Thymus (tissue), 11 donors: ENCODE results near the gene GPC3. TPM values are rescaled to one million over a fixed set of nuclear protein-coding genes. Genes with fewer than 3 reads are reported as not detected.
A peak's percentile ranks its signal among the peaks of the same experiment; 100 is the strongest.

ENCODE experiments used
- DNase-seq, 9 donors: peaks; one replicate each; pipeline ENCODE4 v3.0.0-alpha.2; 2013; ENCODE audit warnings: low spot score in 9 of 9, low read depth in 6 of 9, missing footprints in 1 of 9
- H3K27ac ChIP-seq, 2 donors: one replicate each; pipeline ENCODE4 v1.5.1; 2013; ENCODE audit warnings: control low read depth in 1 of 2, low read depth in 1 of 2, low read length in 1 of 2, mild to moderate bottlenecking in 1 of 2, moderate library complexity in 1 of 2
- H3K27me3 ChIP-seq, 2 donors: one replicate each; pipeline ENCODE4 v1.5.1; 2013; ENCODE audit warnings: low read length in 1 of 2; ENCODE audit not compliant: control insufficient read depth in 2 of 2, insufficient read depth in 1 of 2
- H3K36me3 ChIP-seq, 2 donors: one replicate each; pipeline ENCODE4 v1.5.1; 2013; ENCODE audit warnings: low read length in 1 of 2, mild to moderate bottlenecking in 1 of 2, moderate library complexity in 1 of 2; ENCODE audit not compliant: control insufficient read depth in 2 of 2, insufficient read depth in 2 of 2
- H3K4me1 ChIP-seq, 2 donors: one replicate each; pipeline ENCODE4 v1.5.1; 2013; ENCODE audit warnings: low read length in 2 of 2; ENCODE audit not compliant: control insufficient read depth in 2 of 2, insufficient read depth in 2 of 2
- H3K4me3 ChIP-seq, 2 donors: one replicate each; pipeline ENCODE4 v1.5.1; 2013; ENCODE audit warnings: low read length in 2 of 2, control low read depth in 1 of 2, mild to moderate bottlenecking in 1 of 2
- H3K9me3 ChIP-seq, 2 donors: one replicate each; pipeline ENCODE4 v1.5.1; 2013; ENCODE audit warnings: low read length in 1 of 2, mild to moderate bottlenecking in 1 of 2; ENCODE audit not compliant: control insufficient read depth in 2 of 2, insufficient read depth in 1 of 2
- WGBS: extraction: QIAGEN DNeasy Blood & Tissue Kit; methylation state at CpG from one replicate; pipeline ENCODE4 v1.1.7; 2013; 5-methylcytosine and 5-hydroxymethylcytosine counted together
- polyA plus RNA-seq: library from polyadenylated mRNA; stranded (reverse); fragments of 200-250 nt; gene quantifications from one replicate; pipeline ENCODE4 v1.2.3, GENCODE V29; 2013
- total RNA-seq: library from RNA; stranded (reverse); fragments of 120-200 nt; gene quantifications from one replicate; pipeline ENCODE4 v1.2.4, GENCODE V29; 2013
- donor health status: healthy.

Gene GPC3
- total and polyA plus RNA-seq, 2 donors: 3.1 to 26.2 TPM

GRCh38 chrX:133697656-133698055, 287.7 kb downstream of the GPC3 start:
- peaks cover 0 to 15% of the 10 kb centered on the region in 2 donors for H3K4me1 ChIP-seq
- H3K36me3 ChIP-seq: no peaks in the 10 kb centered on the region
- 86% methylated on average over 3 of the region's 3 CpGs for WGBS
- DNase-seq: no peak
- no peak overlapping the region for H3K4me3 ChIP-seq
- no peak overlapping the region for H3K27ac ChIP-seq
- H3K27me3 ChIP-seq: no peaks in the 10 kb centered on the region
- H3K9me3 ChIP-seq: no peaks in the 10 kb centered on the region

DNA sequence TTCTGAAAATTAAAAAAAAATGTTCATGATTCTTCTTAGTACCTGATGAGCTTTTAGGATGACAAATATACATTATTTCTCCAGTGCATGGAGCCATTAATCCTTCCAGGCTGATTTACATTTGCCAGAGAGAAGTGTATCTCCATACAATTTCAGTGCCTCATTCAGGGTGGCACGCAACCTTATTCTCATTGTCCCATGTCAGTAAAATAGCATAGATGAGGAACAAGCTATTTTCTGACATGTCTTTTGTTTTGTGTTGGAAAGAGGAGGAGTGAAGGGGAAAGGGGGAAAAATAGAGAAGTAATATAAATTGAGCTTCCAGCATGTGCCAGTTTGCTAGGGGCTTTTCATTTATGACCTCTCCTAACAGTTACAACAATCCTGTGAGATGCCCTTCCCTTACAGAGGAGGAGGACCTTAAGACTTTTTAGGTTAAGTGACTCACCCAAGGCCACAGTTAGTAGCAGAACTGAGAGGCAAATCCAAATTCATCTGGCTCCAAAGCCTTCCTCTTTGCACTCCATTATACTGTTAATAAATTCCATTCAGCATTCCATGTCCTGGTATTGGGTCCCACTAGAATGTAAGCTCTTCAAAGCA, 295.3 kb downstream of the GPC3 start:
- no peaks in the 10 kb centered on the region for H3K27me3 ChIP-seq
- H3K4me3 ChIP-seq: no peak overlapping the region
- WGBS: 100% methylated on average over 1 of the region's 1 CpG
- H3K9me3 ChIP-seq: no peaks in the 10 kb centered on the region
- no peak for DNase-seq
- no peaks in the 10 kb centered on the region for H3K36me3 ChIP-seq
- no peak overlapping the region for H3K27ac ChIP-seq
- peaks cover 0 to 8% of the 10 kb centered on the region in 2 donors for H3K4me1 ChIP-seq

GRCh38 chrX:133685822-133686221, 299.6 kb downstream of the GPC3 start:
- H3K9me3 ChIP-seq: no peaks in the 10 kb centered on the region
- no peak for DNase-seq
- H3K27ac ChIP-seq: peak overlapping the region in 1 of 2 donors; percentile 34
- peaks cover 2 to 24% of the 10 kb centered on the region in 2 donors for H3K4me1 ChIP-seq
- WGBS: 12% methylated on average over 3 of the region's 3 CpGs
- H3K36me3 ChIP-seq: no peaks in the 10 kb centered on the region
- H3K4me3 ChIP-seq: no peak overlapping the region
- no peaks in the 10 kb centered on the region for H3K27me3 ChIP-seq

DNA sequence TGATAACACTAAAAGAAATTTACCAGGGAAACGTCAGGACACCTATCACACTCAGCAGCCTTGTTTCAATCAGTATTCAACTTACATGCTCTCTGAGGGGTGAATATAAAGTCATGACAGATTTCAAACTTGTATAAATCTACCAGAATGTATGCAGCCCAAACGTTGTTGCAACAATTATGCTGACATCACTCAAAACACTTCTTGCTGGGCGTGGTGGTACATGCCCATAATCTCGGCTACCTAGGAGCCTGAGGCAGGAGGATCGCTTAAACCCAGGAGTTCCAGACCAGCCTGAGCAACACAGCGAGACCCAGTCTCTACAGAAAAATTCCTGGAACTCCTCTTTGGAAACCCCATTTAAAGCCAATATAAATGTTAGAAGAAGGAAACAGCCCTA, 303.5 kb downstream of the GPC3 start:
- Histone ChIP-seq H3K9me3 (no peaks in the 10 kb centered on the region), H3K27ac (peak overlapping the region in 1 of 2 donors; percentile 77), H3K4me3 (no peak overlapping the region), H3K36me3 (no peaks in the 10 kb centered on the region), H3K4me1 (peaks cover 10 to 37% of the 10 kb centered on the region in 2 donors), H3K27me3 (no peaks in the 10 kb centered on the region)
- no peak for DNase-seq
- 44% methylated on average over 6 of the region's 6 CpGs for WGBS

GRCh38 chrX:133681421-133681820, 304.0 kb downstream of the GPC3 start:
- H3K27ac ChIP-seq: peak overlapping the region in 1 of 2 donors; percentile 77
- 7% methylated on average over 3 of the region's 3 CpGs for WGBS

GRCh38 chrX:133677123-133678063, 308.0 kb downstream of the GPC3 start:
- no peak for DNase-seq
- Histone ChIP-seq H3K36me3 (no peaks in the 10 kb centered on the region), H3K9me3 (no peaks in the 10 kb centered on the region), H3K27me3 (no peaks in the 10 kb centered on the region), H3K27ac (peak overlapping the region in 1 of 2 donors; percentile 75), H3K4me3 (no peak overlapping the region), H3K4me1 (peaks cover 20 to 52% of the 10 kb centered on the region in 2 donors)
- WGBS: 89% methylated on average over 6 of the region's 6 CpGs

More at GRCh38 chrX:133681421-133681820, 304.0 kb downstream of the GPC3 start:
- H3K4me1 ChIP-seq: peaks cover 10 to 42% of the 10 kb centered on the region in 2 donors
- no peaks in the 10 kb centered on the region for H3K36me3 ChIP-seq
- H3K9me3 ChIP-seq: no peaks in the 10 kb centered on the region
- DNase-seq: peak in 5 of 9 donors; percentile 30 to 79 (median 48)
- no peak overlapping the region for H3K4me3 ChIP-seq
- no peaks in the 10 kb centered on the region for H3K27me3 ChIP-seq

DNA sequence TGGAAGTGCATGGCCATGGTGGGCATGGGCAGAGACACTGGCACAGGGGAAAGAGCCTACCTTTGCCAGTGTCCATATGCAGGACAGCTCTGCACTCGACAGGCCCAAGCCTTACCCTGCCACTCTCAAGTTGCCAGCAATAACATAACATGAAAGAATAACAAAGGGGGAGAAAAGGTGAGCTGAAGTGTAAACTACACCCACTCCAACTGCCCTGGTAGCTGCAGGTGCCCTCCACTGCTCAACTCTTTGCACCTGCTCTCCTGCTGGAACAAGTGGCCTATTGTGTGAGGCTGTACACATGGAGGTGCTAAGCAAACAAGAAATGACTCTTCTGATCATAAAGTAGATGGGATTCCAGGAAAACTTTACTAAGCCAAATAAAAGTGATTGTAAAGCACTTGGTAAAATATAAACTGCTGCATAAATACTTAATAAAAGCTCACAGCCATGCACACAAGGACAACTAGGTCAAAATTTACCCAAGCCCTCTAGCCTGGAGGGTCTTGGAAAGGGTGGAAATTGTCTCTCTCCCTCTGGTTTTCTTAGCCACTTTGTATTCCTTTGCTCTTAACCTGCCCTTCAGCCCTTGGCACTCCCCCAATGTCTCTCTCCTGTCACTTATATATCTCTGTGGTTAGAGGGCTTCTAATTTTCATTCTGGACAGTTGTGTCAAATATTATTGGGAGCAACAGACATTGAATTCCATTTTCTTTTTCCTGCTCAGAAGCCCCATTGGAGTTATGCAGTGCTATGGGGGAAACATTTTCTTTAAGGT, 308.9 kb downstream of the GPC3 start:
- no peak overlapping the region for H3K4me3 ChIP-seq
- 13% methylated on average over 1 of the region's 1 CpG for WGBS
- peaks cover 20 to 45% of the 10 kb centered on the region in 2 donors for H3K4me1 ChIP-seq
- no peaks in the 10 kb centered on the region for H3K9me3 ChIP-seq
- peak in 3 of 9 donors; percentile 22 to 54 (median 27) for DNase-seq
- H3K27ac ChIP-seq: peak overlapping the region in 1 of 2 donors; percentile 75
- H3K36me3 ChIP-seq: no peaks in the 10 kb centered on the region
- no peaks in the 10 kb centered on the region for H3K27me3 ChIP-seq

DNA sequence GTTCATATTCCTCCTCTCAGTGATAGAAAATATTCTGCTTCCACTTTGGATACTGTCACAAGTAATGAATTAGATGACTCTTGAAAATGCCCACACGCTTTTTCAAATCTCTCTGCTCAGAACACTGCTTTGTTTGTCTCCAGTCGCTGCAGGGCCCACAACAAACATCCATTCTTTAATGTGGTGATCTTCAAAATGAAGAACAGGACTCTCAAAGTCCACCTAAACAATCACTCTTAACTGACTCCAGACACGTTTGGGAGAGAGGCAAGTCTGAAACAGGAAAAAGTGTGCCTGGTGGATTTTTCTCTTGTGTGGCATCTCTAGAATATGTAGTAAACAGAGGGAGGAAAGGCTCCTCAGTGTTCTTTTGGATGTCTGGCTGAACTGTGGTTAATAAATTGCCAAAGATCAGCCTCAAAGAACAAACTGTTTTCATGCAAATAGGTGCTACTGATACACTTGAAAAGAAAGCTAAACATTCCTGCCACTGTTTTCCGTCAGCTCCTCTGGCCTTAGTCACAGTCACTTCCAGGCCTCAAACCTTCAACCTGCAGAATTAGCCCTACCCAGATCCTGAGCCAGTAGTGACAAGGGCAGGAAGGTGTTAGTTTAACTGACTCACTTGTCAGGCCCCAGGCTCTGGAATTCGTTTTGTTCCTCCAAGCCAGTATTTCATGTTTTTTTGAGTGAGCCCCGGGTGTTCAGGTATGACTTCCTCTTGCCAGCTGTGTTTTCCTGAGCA, 310.5 kb downstream of the GPC3 start:
- Histone ChIP-seq H3K4me3 (no peak overlapping the region), H3K4me1 (peaks cover 17 to 36% of the 10 kb centered on the region in 2 donors), H3K36me3 (no peaks in the 10 kb centered on the region), H3K9me3 (no peaks in the 10 kb centered on the region), H3K27me3 (no peaks in the 10 kb centered on the region), H3K27ac (peak overlapping the region in 1 of 2 donors; percentile 75)
- no peak for DNase-seq
- 53% methylated on average over 6 of the region's 6 CpGs for WGBS
